Activated CD4-positive, alpha-beta T cell treated with anti-CD3 and anti-CD28 coated beads for 4 hours (primary cell): ENCODE measurements around the gene SMC1B.
"Not testable (repeated sequence)": the region's sequence is repeated elsewhere in the genome, so short reads cannot be mapped to it uniquely, and the experiment has no call there.

ENCODE experiments used
- DNase-seq, 2 donors: peaks; one replicate each; pipeline ENCODE4 v3.0.0-alpha.2; 2020

SMC1B gene

DNA sequence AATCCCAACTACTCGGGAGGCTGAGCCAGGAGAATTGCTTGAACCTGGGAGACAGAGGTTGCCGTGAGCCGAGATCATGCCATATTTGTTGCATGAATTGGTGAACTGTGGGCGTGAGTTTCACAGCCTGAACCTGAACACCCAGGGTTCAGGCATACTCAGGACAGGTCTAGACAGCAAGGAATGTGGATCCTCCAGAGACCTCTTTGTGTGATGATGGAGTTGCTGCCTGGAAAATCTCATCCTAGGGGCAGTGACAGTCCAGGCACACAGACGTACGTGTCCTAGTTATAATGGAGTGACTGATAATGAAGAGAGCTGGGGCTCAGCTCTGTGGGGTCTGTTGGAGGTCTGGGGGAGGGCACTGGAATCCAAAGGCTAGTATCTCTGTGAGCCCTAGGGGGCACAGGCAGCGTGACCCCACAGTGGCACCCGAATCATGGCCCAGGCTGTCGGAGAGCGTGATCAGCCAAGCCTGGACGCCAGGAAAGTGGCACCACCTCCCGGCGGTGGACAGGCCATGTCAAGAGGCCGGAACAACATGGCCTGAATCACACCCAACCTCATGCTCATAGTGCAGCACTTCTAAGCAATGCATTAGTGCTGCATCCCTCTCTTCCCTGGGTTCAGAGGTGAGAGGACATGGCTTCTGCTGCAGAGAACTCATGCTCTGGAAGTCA, 31.8 kb upstream of the SMC1B start:
- DNase-seq: no peak

DNA sequence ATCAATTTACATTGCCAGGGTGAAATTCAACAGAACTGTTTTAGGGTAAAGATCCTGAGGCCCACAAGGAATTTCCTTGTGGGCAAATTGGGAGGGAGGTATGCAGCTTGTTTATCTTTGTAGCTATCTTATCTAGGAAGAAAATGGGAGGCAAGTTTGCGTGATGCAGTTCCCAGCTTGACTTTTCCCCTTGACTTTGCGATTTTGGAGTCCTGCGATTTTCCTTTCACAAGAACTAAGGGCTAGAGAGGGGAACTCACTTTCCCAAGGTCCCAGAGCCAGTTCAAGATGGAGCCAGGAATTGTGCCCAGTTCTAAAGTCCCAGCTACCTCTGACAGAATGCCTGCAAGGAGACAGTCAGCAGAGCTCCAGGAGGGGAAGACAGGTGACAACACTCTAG, 30.8 kb upstream of the SMC1B start:
- DNase-seq: no peak

- DNase-seq: no peak
Measured at GRCh38 chr22:45442116-45442515, 28.7 kb upstream of the SMC1B start.

DNA sequence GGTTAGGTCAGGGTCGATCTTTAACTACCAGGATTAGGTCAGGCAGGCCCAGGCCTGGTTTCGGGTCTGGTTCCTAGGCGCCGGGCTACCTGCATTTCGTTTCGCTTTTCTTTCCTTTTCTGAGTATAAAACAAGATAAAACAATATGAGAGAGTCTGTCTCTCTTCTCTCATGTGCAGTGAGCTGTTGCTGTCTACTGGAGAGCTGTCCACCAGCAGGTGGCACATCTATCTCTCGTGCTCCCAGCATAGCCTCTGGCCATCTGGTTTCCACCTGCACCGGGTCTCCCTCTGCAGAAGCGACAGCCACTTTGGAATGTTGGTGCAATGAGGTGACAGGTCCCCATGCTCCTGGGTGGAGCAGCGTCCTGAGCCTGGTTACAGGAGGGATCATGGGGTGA, 27.7 kb upstream of the SMC1B start:
- peak; percentile 11 to 14 for DNase-seq

GRCh38 chr22:45440688-45441087, 27.3 kb upstream of the SMC1B start:
- DNase-seq: not testable (repeated sequence)

DNA sequence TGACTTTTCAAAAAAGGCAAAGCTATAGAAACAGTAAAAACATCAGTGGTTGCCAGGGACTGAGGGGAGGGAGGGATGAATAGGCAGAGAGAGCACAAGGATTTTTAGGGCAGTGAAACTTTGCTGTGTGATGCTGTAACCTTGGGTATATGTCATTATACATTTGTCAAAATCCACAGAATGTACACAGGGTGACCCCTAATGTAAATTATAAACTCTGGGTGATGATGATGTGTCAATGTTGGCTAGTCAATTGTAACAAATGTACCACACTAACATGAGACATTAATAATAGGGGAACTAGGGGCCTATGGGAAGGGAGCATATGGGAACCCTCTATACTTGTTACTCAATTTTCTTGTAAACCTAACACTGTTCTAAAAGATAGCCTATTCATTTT, 24.9 kb upstream of the SMC1B start:
- DNase-seq: no peak

GRCh38 chr22:45436871-45437517, 23.6 kb upstream of the SMC1B start:
- peak in 1 of 2 donors; percentile 27 for DNase-seq

GRCh38 chr22:45435544-45436139, 22.2 kb upstream of the SMC1B start:
- peak; percentile 76 to 82 for DNase-seq

- DNase-seq: no peak
Measured at GRCh38 chr22:45434981-45435380, 21.6 kb upstream of the SMC1B start.

GRCh38 chr22:45430871-45431270, 17.5 kb upstream of the SMC1B start:
- DNase-seq: no peak

DNA sequence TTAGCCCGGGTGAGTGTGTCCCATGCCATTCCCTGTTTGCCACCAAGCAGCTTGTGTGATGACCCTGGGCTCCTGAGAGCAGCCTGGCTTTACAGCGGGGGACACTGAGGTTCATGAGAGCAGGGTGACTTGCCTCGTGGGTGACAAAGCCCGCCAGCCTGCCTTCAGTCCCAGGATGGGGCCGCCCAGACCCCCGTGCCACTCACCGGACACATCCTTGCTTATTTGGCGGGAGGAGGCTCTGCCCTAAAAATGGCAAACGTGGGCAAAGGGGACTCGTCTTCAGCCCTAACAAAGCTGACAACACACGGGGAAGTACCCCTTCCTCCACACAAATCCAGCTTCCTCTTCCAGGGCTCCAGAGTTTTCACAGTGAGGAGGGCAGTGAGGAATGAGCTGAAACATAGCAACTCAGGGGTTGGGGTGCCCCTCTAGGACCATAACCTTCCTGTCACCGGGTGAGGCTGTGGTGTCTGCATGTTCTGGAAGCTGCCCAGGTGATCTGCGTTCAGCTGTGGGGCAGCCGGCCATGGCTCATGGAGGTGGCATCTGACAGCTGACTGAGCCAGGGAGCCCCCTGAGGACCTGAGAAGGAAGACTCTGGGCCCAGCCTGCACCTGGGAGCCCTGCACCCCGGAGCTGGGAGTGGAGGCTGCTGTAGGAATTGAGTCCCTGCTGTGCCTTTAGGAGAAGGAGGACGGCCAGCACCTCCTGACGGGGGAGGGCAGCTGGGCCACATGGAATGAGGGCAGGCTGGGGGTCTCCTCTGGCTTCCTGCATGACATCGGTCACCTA, 16.8 kb upstream of the SMC1B start:
- no peak for DNase-seq

GRCh38 chr22:45429424-45429823, 16.0 kb upstream of the SMC1B start:
- DNase-seq: no peak

- DNase-seq: no peak
Measured at GRCh38 chr22:45428391-45429385, 15.3 kb upstream of the SMC1B start.

DNA sequence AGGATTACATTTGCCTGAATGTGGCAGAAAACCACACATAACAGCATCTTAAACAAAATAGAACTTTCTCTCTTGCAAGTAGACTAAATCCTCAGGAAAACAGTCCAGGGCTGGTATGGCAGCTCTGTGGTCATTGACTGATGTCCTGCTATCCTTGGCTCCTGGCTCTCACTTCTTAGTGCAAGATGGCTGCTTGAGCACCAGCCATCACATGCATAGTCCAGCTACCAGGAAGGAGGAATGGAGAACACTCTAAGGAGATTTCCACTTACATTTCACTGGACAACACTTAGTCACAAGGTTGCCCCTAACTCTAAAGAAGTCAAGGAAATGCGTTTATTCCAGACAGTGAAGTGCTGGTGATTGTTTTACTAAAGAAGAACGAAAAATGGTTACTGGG, 13.7 kb upstream of the SMC1B start:
- no peak for DNase-seq

DNA sequence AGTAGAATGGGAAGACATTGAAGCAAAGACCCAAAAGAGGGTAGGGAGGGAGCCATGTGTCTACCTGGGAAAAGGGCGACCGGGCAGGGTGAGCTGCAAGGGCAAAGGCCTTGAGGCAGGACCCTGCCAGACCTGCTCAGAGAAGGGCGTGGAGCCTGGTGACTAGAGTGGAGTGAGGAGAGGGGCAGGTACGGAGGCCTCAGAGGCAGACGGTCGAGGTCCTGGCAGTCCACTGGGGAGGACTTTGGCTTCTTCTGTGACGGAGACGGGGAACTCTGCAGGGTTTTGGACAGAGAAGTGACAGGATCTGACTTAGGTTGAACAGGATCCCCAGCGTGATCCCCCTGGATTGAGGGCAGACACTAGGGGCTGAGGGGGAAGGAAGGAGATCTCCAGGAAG, 13.0 kb upstream of the SMC1B start:
- DNase-seq: no peak

DNA sequence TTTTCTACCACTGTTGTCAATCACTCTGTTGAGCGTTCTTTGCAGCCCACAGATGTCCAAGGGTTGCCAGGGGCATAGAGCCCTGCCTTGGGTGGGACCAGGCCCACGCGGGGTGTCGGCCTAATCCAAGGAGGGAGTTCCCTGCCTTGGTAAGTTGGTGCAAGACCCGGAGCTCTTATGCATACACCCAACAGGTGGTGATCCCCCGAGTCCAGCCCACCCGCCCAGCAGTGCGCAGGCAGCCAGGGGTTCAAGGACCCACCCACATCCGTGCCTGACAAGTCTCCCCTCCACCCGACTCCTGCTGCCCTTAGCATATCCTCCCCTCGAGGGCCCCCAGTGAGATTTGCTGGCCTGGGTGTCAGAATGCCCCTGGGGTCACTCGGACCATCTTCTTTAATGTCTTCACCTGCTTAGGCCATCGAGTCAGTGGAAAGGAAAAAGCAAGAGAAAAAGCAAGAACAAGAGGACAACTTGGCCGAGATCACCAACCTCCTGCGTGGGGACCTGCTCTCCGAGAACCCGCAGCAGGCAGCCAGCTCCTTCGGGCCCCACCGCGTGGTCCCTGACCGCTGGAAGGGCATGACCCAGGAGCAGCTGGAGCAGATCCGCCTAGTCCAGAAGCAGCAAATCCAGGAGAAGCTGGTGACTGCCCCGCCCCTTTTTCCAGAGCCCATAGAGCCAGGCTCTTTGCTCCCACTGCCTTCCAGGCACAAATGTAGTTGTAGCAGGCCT, 12.3 kb upstream of the SMC1B start:
- no peak for DNase-seq

DNA sequence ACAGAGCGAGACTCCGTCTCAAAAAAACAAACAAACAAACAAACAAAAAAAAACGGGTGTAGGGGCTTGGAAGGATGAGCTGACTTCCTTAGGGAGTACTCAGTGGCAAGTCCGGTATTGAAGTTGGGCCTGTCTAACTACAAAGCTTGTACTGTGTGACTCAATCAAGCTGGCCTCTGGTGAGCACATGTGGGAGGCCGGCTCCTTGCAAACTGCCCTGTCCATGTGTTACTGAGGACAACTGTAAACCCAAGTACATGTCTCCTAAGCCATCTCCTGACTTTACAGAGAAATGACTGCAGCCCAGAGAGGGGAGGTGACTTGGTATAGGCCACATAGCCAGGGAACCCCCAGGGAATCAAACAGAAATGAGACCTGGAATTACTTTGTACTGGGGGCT, 11.7 kb upstream of the SMC1B start:
- no peak for DNase-seq

GRCh38 chr22:45424241-45424731, 10.9 kb upstream of the SMC1B start:
- DNase-seq: no peak

- DNase-seq: no peak
Measured at GRCh38 chr22:45423524-45423923, 10.1 kb upstream of the SMC1B start.

GRCh38 chr22:45422237-45422983, 9.0 kb upstream of the SMC1B start:
- no peak for DNase-seq
